Hepatic stellate cell (primary cell): ENCODE data around the gene SELENOM.
"Not testable (repeated sequence)": the region's sequence is repeated elsewhere in the genome, so short reads cannot be mapped to it uniquely, and the experiment has no call there.

Source experiments
- DNase-seq: peaks from one replicate; pipeline ENCODE4 v3.0.0; 2011; ENCODE audit warnings: low spot score

Gene SELENOM

DNA sequence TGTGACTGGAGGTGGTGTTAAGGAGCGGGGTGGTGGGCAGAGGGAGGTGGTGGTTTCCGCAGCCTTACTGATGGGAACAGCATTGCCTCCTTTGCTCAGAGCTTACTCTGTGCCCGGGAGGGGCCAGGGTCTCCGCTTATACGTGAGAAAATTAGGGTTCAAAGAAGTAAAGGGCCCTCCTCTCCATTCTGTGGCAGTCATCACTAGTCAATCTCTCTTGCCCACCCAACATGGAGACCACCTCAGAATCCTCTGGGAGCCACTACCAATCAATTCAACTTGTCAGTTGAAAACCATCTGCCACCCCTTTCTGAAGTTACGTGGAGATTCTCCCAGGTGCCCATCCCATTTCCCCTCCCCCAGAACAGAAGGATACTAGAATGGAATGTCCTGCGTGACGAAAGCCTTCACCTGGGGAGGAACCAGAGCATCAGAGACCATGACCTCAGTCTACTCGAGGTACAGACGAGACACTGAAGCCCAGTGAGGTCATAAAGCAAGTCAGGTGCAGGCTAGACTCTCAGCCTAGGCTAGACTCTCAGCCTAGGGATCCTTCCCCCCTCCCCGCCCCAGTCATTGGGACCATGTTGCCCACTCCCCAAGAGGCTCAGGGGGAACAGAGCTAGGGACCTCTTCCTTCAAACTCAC lies 2.0 kb downstream of the SELENOM start:
- DNase-seq, result no peak

DNA sequence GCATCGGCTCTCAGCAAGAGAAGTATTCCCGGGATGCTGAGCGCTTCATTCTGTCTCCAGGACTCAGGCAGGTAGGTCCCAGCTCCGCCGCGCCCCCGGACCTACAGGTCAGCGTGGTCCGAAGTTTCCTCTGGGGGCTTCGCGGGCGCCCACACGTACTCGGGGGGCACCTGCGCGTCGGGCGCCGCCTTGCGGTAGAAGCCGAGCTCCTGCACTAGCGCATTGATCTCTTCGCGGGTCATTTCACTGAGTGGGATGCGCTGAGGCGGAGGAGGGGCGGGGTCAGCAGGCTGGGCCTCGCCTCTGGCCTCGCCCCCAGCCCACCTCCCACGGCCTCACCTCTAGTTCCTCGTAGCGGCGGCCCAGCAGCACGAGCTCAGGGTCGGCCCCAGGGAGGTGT lies 2.5 kb downstream of the SELENOM start:
- no peak for DNase-seq

DNA sequence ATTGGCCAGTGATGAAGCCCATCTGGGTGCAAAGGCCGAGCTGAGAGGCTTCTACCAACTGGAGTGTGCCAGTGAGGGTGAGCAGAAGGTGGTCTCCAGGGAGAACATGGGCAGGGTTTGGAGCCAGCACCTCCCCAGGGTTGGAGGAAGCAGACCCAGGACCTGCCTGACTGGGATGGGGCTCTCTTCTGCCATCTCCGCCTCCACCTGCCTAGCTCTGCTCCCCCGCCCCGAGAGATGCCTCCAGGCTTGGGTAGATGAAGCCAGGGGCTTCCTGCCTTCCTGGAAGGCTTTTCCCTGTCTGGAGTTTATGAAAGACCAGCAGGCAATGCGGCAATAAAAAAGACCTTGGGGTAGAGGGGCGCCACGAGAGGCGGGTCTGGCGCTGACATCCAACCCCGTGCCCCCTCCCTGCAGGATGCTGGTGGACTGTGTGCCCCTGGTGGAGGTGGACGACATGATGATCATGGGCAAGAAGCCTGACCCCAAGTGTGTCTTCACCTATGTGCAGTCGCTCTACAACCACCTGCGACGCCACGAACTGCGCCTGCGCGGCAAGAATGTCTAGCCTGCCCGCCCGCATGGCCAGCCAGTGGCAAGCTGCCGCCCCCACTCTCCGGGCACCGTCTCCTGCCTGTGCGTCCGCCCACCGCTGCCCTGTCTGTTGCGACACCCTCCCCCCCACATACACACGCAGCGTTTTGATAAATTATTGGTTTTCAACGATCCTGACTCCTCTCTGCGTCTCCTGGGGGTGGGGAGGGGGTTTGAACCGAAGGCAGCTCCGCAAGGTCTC lies 3.3 kb downstream of the SELENOM start:
- no peak for DNase-seq

DNA sequence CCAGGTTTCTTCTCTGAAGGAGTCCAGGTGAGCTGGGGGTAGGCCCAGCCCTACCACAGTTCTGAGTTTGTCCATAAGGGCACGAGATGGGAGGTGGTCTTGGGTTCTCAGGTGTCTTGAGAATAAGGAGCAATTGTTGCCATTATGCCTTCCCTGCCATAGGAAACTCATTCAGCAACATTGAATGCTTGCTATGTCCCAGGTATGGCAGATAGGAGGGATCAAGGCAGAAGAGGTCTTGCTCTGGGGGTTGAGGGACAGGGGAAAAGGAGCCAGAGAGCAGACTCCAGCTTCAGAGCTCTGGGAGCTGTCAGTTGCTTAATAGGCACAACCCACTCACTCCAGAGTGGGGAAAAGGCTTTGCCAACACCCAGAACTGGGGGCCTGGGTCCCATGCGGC lies 4.3 kb downstream of the SELENOM start:
- no peak for DNase-seq

DNA sequence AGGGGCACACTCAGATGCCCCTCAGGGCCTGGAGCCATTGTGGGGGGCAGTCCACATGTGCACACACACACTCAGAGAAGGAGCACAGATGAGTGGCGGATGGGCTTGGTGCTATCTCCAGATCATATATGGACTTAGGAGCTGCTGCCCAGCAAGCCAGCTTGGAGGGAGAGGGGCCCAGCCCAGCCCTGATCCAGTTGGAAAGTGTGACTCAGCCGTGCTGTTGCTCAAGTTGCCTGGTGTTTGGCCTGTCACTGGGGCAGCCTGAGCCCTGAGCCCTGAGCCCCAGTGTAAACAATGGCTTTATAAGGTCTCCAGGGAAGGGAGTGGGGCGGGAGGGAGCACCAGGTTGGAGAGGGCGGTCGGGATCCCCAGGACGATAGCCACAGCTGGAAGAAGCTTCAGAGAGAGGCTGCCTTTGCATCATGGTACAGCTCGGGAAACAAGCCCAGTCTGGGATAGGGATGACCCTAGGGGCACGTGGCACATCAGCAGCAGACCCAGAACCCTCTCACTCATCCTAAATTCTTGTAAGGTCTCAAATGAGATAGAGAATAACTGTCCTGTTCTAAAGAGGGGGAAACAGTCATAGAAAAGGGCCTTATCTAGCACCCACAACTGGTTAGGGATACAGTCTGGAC lies 4.8 kb downstream of the SELENOM start:
- peak; percentile 93 for DNase-seq

DNA sequence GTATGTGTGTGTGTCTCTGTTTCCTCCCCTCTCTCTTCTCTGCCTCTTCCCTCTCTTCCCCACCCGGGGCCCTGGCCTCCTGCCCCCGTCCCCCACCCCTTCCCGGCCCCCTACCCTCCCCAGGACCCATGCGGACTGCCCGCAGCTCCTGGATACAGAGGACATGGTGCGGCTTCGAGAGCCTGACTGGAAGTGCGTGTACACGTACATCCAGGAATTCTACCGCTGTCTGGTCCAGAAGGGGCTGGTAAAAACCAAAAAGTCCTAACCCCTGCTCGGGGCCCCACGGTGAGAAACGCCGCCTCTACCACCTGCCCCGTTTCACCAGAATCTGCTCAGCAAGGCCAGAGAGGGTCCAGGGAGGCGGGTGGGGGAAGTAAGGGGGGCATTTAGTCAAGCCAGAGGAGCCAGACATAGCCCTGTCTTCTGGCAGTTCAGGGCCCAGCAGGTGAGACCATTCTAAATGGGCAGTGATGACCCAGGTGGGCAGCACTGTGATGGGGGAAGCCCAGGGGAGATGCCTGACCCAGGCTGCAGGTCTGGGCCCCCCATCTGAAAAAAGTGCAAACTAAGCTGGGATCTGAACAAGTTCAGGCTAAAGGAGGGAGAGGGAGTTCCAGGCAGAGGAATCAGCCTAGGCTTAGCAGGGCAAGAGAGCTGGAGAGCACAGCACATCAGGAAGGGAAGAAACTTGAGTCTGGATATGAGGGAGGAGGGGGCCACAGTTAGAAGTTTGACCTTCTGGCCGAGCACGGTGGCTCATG lies 6.4 kb downstream of the SELENOM start:
- DNase-seq, result no peak

DNA sequence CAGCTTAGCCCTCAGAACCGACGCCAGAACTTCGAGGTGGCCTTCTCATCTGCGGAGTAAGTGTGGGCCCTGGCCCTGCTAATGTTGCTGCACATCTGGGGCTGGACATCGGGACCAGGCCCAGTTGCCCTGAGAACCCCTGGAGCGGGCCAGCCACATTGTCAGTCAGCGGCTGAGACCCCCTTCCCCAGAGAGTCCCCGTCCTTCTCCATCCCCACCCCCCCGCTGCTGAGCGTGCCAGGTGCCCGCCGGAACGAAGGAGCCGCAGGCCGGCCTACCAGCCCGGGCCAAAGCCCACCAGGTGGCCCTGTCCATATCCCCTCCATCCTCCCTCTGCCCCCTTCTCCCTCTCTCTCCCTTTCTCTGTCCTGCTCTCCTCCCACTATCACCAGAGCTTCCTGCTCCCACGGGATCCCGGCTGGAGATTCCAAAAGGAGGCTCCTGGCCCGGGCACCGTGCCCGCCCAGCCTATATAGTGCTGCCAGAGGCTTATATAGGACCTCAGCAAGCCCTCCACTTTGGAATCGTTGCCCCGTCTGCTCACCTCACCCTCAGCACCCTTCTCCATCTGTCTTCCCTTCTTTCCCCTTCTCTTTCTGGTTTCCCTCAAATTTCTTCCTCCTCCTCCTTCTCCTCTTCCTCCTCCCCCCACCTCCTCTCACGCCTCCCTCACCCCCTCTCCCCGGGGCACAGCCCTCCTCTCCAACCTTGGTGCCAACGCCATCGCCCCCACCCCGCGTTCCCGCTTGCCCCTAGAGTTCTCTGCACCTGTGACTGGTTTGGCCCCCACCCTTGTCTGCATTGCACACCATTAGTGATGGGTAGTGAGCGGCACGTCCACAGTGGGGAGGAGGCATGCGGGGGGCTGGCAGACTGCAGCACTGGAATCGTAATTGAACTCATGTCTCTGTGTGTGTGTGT lies 7.3 kb downstream of the SELENOM start:
- DNase-seq, result no peak

DNA sequence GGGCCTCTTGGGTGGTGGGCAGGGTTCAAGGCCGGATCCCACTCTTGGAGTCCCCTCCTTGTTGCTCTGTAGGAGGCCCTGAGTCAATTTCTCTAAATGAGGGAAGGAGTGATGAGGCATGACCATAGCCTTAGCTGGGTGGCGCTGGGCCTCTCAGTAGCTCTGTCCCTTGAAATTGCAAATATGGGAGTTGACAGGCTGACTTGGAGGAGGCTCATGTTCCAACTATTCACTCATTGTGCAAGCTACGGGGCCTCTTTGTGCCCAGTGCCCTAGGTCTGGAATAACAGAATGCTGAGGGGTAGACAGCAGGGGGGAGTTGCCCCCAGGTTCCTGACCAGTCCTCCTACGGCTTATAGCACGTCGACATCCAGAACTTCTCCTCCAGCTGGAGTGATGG lies 8.0 kb downstream of the SELENOM start:
- no peak for DNase-seq

DNA sequence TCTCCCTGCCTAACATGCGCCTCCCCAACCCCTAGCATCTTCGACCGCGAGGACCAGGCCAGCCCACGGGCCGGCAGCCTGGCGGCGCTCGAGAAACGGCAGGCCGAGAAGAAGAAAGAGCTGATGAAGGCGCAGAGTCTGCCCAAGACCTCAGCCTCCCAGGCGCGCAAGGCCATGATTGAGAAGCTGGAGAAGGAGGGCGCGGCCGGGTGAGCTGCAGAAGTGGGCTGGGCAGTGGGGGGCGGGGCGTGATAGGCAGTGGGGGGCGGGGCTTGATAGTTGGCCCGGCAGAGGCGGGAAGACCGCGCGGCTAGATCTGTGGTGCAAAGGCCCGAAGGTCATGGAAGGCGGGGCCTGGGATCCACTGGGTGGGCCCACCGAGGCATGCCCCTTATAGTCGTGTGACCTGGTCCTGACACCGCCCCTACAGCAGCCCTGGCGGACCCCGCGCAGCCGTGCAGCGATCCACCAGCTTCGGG lies 8.7 kb downstream of the SELENOM start:
- DNase-seq, result no peak

DNA sequence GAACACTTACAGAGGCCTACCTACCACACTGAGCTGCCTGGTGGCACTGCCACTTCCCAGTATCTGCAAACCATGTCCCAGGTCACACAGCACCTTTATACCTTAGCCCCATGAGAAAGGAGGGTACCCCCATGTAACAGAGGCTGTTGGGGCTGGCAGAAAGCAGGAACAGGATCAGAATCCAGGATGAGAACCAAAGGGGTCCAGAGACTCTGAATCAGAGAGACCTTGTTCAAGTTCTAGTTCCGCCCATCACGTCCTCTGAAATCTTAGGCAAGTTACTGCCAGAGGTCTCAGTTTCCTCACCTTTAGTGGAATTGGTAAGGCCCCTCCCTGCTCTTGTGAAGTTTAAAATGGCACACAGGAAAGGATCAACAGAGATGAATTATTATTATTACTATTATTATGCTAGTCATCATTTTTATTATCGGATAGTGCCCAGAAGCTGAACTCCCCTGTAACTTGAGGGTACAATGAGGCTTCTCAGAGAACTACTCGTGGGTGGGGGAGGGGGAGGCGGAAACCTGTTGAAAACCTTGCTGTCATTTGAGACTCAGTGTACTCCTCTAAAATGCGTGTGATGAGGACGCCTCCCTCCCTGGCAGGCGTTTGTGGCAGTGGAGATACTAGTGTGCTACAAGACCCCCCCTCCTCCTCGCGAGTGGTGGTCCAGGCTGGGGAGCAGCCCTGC lies 9.3 kb downstream of the SELENOM start:
- DNase-seq, result no peak

DNA sequence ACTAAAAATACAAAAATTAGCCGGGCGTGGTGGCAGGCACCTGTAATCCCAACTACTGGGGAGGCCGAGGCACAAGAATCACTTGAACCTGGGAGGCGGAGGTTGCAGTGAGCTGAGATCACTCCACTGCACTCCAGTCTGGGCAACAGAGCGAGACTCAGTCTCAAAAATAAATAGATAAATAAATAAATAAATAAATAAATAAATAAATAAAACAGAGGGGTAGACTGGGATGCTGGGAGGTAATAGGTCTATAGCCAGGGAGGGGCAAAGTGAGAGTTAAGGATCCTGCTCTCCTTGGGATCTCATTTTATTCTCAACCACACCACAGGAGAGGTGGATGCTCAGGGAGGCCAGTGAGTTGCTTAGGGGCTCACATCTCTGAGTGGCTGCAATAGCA lies 9.8 kb downstream of the SELENOM start:
- not testable (repeated sequence) for DNase-seq

DNA sequence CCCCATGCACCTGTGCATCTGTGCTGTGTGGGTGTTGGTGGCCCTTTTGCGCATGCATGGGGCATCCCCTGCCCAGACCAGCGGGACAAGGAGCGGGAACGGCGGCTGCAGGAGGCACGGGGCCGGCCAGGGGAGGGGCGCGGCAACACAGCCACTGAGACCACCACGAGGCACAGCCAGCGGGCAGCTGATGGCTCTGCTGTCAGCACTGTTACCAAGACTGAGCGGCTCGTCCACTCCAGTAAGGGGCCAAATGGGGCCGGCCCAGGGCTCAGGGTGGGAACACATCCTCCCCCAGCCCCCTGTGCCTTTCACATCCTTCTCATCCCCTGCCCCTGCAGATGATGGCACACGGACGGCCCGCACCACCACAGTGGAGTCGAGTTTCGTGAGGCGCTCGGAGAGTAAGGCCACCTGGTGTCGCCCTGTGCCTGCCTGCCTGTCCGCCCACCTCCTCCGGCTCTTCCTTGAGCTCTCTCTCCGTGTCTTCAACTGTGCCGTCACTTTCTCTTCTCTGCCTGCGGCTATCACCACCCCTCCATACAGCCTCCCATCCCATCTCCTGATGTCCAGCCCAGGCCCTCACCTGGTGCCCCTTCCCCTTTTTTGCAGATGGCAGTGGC lies 10.6 kb downstream of the SELENOM start:
- no peak for DNase-seq

DNA sequence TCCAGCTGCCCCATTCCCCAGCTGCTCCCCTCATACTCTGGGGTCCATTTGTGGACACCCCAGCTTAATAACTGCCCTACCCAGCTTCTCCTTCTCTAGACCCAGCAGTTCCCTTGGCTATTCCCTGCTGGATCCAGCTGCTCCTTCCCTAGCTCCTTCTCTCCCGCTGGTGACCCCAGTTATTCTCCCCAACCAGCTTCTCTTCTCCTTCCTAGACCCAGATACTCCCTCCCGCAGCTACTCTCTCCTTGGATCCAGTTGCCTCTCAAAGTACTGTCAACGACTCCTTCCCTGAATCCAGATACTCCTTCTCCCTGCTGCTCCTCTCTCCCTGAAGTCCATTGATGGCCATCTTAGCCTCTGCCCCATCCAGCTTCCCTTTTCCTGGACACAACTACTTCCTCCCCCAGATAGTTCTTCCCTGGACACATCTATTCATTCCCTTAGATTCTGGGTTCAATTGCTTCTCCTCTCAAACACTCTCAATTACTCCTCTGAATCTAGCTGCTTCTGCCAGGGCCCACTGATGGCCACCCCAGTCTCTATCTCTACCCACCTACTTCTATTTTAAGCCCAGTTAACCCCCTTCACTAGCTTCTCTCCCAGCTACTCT lies 11.6 kb downstream of the SELENOM start:
- no peak for DNase-seq

DNA sequence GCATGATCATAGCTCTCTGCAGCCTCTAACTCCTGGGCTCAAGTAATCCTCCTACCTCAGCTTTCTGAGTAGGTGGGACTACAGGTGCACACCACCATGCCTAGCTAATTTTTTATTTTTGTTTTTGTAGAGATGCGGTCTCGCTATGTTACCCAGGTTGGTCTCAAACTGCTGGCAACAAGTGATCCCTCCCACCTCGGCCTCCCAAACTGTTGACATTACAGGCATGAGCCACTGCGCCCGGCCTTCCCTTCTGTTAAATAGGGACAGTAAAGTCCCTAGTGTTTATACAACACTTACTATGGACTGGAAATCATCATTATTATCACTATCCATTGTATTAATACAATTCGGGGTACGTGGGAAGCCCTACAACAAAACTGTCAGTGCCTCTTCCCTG lies 12.6 kb downstream of the SELENOM start:
- DNase-seq, result no peak

DNA sequence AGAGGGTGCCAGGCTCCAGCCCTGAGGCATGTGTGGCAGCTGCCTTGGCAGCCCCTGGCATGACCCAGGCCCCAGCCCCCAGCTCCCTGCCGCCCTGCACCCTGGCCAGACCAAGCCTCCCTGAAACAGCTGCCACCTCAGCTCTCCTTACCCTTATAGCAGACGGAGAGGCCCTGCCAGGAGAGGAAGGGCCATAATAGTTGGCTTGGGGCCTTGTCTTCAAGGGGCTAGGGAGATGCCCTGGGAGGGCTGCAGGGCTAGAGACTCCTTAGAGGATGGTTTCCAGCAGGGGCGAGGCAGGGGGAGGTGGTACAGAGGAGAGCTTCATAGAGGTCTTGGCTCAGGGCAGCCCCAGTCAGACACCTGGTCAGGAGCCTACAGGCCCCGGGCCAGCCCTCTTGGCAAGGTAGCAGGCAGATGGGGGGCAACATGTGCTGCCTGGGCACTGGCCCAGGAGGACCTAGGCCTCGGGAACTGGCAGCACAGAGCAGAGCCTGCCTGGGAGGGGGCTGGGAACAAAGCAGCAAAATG lies 13.3 kb downstream of the SELENOM start:
- DNase-seq, result no peak

DNA sequence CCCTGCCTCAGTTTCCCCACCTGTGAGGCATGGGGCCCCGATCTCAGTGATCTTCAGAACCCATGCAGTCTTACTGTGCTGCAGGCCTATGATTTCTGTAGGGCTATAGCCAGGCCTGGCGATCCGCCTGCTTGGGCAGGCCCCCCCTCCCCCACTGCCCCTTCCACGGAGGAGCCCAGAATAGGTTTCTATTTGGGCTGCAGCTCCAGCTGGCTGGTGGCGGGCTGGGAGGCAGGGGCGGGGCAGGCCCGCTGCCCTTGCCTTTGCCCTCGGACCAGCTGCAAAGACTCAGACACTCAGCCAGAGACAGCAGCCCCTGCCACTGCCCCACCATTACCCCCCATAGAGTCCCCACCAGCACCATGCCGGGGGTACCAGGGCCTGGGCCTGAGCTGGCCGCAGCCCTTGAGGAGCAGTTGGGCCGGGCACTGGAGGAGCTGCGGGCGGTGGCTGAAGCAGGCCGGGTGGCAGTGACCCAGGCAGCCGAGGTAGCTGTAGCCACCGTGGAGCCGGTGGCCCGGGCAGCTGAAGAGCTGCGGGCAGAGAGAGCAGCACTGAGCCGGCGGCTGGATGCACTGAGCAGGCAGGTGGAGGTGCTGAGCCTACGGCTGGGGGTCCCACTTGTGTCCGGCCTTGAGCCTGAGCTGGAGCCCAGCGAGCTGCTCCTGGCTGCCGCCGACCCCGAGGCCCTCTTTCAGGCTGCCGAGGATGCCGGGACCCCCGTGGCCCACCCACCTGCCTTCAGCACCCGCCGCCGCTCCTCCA lies 14.1 kb downstream of the SELENOM start:
- DNase-seq, result no peak

DNA sequence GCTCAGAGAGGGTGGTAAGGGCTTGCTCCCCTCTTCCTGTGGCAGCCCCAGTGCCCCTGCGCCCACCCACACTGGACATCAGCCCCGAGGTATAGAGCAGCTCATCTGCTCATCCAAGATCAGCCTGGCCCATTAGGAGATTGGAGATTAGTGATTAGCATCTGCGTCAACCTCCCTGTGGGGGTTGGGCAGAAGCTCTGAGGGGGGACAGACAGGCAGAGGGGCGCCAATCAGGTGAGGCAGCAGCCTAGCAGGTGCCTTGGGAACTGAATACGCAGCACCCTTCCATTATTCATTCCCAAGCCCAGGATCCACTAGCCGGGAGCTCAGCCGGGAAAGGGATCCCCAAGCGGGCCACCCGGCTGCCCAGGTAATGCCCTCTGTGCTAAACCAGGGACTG lies 15.2 kb downstream of the SELENOM start:
- no peak for DNase-seq

DNA sequence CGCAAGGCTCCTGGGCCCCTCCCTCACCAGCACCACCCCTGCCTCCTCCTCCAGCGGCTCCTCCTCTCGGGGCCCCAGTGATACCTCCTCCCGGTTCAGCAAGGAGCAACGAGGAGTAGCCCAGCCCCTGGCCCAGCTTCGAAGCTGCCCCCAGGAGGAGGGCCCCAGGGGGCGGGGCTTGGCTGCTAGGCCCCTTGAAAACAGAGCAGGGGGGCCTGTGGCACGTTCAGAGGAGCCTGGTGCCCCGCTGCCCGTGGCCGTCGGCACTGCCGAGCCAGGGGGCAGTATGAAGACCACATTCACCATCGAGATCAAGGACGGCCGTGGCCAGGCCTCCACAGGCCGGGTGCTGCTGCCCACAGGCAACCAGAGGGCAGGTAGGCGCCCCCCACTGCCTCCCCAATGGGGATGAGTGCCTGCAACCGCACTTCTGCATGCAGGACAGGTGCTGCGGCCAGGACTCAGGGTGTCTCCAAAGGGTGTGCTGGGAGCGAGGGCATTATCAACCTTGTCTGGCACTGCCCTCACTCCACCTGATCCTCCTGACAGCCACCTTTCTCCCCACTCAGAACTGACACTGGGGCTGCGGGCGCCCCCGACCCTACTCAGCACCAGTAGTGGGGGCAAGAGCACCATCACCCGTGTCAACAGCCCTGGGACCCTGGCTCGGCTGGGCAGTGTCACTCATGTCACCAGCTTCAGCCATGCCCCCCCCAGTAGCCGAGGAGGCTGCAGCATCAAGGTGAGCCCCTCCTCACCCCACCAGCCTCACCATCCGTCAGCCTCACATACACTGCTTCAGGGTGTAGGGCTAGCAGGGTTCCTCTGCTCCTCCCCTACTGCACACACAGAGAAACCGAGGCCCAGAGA lies 16.0 kb downstream of the SELENOM start:
- peak; percentile 4 for DNase-seq
